Kidney epithelial cell (primary cell): ENCODE results near the gene HINT3. TPM values are rescaled to one million over a fixed set of nuclear protein-coding genes. Genes with fewer than 3 reads are reported as not detected.

Experiments
- DNase-seq: peaks from one replicate; pipeline ENCODE4 v3.0.0-alpha.2; 2010; ENCODE audit warnings: low read depth
- H3K27me3 ChIP-seq: 2 replicates; pipeline ENCODE4 v1.6.0; 2011; ENCODE audit warnings: low read length; ENCODE audit not compliant: control insufficient read depth, insufficient read depth
- H3K36me3 ChIP-seq: 2 replicates; pipeline ENCODE4 v1.5.1; 2011; ENCODE audit warnings: low read length; ENCODE audit not compliant: control insufficient read depth, insufficient read depth
- H3K4me3 ChIP-seq: 2 replicates; pipeline ENCODE4 v1.5.1; 2011; ENCODE audit warnings: low read depth, mild to moderate bottlenecking, control low read depth, low read length
- total RNA-seq: library from RNA; depleted of rRNA; stranded (reverse); fragments of >200 nt; gene quantifications from 2 replicates; pipeline ENCODE4 v1.2.3, GENCODE V29; 2015
- TF ChIP-seq, protein P1 (sequence below): IDR thresholded peaks from 2 replicates; pipeline ENCODE4 v1.5.1; 2011; ENCODE audit warnings: mild to moderate bottlenecking, moderate library complexity, low read length, control low read depth, inconsistent platforms; ENCODE audit not compliant: insufficient read depth, poor library complexity, severe bottlenecking

Gene HINT3
- total RNA-seq, 1 donor from 2014 or later = 30.5 TPM

DNA sequence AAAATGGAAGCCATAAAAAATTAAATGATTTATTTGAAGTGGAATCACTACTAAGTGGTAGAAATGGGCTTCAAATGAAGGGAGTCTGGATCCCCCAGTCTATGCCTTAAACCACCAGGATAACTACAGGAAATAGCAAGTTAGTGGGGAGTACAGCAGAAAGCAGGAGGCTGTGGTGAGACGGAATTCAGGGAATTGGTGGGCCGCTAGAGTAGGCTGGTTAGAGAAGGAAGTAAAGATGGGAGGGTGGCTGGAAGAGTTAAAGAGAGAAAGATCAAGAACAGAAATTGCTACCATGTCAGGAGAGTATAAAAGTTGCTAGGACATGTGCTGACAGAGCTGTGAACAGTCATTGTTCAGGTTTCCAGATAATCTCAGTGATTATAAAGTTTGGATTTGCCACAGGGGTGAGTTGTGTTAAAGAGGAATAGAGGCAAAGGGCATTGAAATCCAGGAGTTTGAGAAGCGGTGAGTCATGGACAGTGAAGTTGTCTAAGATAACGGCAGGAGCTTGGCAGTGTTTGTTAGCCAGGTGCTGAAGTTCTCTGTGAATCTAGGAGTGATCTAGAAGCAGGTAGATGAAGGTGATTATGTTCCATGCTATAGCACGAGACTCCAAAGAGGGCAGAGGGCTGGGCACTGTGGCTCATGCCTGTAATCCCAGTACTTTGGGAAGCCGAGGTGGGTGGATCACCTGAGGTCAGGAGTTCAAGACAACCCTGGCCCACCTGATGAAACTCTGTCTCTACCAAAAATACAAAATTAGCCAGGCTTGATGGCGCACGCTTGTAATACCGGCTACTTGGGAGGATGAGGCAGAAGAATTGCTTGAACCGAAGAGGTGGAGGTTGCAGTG is 13.7 kb upstream of the HINT3 start:
- TF ChIP-seq, protein P1, sequence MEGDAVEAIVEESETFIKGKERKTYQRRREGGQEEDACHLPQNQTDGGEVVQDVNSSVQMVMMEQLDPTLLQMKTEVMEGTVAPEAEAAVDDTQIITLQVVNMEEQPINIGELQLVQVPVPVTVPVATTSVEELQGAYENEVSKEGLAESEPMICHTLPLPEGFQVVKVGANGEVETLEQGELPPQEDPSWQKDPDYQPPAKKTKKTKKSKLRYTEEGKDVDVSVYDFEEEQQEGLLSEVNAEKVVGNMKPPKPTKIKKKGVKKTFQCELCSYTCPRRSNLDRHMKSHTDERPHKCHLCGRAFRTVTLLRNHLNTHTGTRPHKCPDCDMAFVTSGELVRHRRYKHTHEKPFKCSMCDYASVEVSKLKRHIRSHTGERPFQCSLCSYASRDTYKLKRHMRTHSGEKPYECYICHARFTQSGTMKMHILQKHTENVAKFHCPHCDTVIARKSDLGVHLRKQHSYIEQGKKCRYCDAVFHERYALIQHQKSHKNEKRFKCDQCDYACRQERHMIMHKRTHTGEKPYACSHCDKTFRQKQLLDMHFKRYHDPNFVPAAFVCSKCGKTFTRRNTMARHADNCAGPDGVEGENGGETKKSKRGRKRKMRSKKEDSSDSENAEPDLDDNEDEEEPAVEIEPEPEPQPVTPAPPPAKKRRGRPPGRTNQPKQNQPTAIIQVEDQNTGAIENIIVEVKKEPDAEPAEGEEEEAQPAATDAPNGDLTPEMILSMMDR = no peak
- no peaks in the 10 kb centered on the region for H3K36me3 ChIP-seq
- DNase-seq = no peak
- no peak overlapping the region for H3K4me3 ChIP-seq
- H3K27me3 ChIP-seq = no peaks in the 10 kb centered on the region

- TF ChIP-seq, protein P1 = no peak
- DNase-seq = no peak
- H3K4me3 ChIP-seq = no peak overlapping the region
- no peaks in the 10 kb centered on the region for H3K27me3 ChIP-seq
- H3K36me3 ChIP-seq = no peaks in the 10 kb centered on the region
These were observed 12.8 kb upstream of the HINT3 start for GRCh38 chr6:125943528-125944433.

DNA sequence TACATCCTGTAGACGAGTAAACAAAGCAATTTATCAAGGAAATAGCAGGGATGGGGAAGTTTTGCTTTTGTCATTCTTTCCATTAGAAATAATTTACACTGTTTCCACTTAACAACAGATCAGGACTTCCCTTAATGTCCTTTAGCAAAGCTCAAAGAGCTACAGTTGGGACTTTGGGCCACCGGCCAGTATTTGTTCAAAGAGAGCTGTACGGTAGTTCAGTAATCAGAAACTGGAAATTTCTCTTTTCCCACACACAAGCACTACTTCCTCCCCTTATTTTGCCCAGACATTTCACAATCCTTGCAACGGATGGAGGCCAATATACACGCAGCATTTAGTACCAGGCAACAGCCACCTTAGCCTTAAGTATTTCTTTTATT is 12.1 kb upstream of the HINT3 start:
- Histone ChIP-seq H3K36me3 (no peaks in the 10 kb centered on the region), H3K4me3 (no peak overlapping the region), H3K27me3 (no peaks in the 10 kb centered on the region)
- DNase-seq = no peak
- TF ChIP-seq, protein P1 = no peak

GRCh38 chr6:125944896-125945295 is 11.7 kb upstream of the HINT3 start:
- TF ChIP-seq, protein P1 = no peak
- no peak overlapping the region for H3K4me3 ChIP-seq
- no peak for DNase-seq
- no peaks in the 10 kb centered on the region for H3K36me3 ChIP-seq
- H3K27me3 ChIP-seq = no peaks in the 10 kb centered on the region

DNA sequence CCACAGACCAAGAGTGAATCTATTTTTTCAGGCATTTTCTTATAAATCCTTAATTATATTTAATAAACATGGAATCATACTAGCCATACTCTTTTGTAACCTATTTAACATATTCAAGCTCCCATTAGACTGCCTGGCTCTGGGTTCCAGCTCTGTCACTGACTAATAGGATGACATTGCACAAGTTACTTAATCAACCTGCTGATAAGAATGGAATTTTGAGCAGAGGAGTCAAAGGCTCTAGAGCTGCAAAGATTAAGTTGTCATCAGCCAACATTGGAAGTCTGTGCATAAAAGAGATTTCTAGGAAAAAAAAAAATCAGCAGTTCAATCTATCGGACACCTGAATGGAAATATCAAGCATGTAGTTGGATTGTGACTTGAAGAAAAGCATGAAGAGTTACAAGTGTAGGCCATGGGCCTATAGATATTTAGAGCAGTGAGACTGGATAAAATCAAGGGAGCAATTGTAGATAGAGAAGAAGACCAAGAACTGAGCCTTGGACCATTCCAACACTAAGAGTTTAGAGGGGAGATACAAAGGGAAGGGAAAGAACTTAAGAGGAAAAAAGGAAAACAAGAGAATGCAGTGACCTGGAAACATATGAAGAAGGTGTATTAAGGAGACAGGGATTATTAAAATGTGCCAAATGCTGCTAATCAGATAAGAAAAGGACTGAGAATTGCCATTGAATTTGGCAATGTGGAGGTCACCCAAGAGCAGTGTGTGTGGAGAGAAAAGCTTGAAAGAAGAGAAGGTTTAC is 11.0 kb upstream of the HINT3 start:
- no peak for DNase-seq

More for the DNA sequence above, 11.0 kb upstream of the HINT3 start:
- Histone ChIP-seq H3K4me3 (no peak overlapping the region), H3K36me3 (no peaks in the 10 kb centered on the region), H3K27me3 (no peaks in the 10 kb centered on the region)
- TF ChIP-seq, protein P1 = no peak
